GM12891 (cell line): ENCODE results near the gene GLTP.

Source experiments
- POLR2A ChIP-seq: IDR thresholded peaks from 2 replicates; pipeline ENCODE4 v1.6.1; 2011; ENCODE audit warnings: low read depth, low read length, control low read depth
- POU2F2 ChIP-seq: IDR thresholded peaks from 2 replicates; pipeline ENCODE4 v1.6.1; 2011; ENCODE audit warnings: low read depth, mild to moderate bottlenecking, control low read depth, low read length, moderate library complexity
- TAF1 ChIP-seq: IDR thresholded peaks from 2 replicates; pipeline ENCODE4 v1.6.1; 2011; ENCODE audit warnings: low read depth, low read length, control low read depth

- no peak for TF ChIP-seq POLR2A
- no peak for TF ChIP-seq POU2F2
- no peak for TF ChIP-seq TAF1
Observed at GRCh38 chr12:109830267-109830666, 50.1 kb downstream of the GLTP start.
